Mucosa of gallbladder (tissue), 1 donor: Measurements from ENCODE around the gene MKLN1. TPM values are rescaled to one million over a fixed set of nuclear protein-coding genes. Genes with fewer than 3 reads are reported as not detected.
"Not testable (repeated sequence)": the region's sequence is repeated elsewhere in the genome, so short reads cannot be mapped to it uniquely, and the experiment has no call there.

Experiments
- DNase-seq: peaks from one replicate; pipeline ENCODE4 v3.0.0-alpha.2; 2020; ENCODE audit warnings: low spot score
- total RNA-seq: library from RNA; stranded (reverse); gene quantifications from one replicate; pipeline ENCODE4 v1.2.1, GENCODE V29; 2021
- donor health status: DM: no; HTN: no; CAD: no.

Gene MKLN1
- total RNA-seq, 1 donor from 2014 or later, result 49.6 TPM

- DNase-seq, result not testable (repeated sequence)
These were observed 135.0 kb downstream of the MKLN1 start for GRCh38 chr7:131462715-131463114.

GRCh38 chr7:131466735-131467365, 139.2 kb downstream of the MKLN1 start:
- no peak for DNase-seq

- DNase-seq, result no peak
These were observed 140.1 kb downstream of the MKLN1 start for GRCh38 chr7:131467788-131468187.

GRCh38 chr7:131471250-131472004, 143.8 kb downstream of the MKLN1 start:
- DNase-seq, result no peak

GRCh38 chr7:131476740-131477139, 149.1 kb downstream of the MKLN1 start:
- no peak for DNase-seq

- DNase-seq, result no peak
These were observed 153.0 kb downstream of the MKLN1 start for GRCh38 chr7:131480384-131481315.

- no peak for DNase-seq
These were observed 155.1 kb downstream of the MKLN1 start for GRCh38 chr7:131482800-131483199.

- DNase-seq, result no peak
These were observed 155.9 kb downstream of the MKLN1 start for GRCh38 chr7:131483586-131483985.

- DNase-seq, result no peak
These were observed 158.7 kb downstream of the MKLN1 start for GRCh38 chr7:131486346-131486745.

GRCh38 chr7:131487217-131487616, 159.5 kb downstream of the MKLN1 start:
- DNase-seq, result no peak

- no peak for DNase-seq
These were observed 160.7 kb downstream of the MKLN1 start for GRCh38 chr7:131488361-131488760.

- DNase-seq, result no peak
These were observed 161.5 kb downstream of the MKLN1 start for GRCh38 chr7:131489196-131489595.

GRCh38 chr7:131489881-131490280, 162.2 kb downstream of the MKLN1 start:
- DNase-seq, result no peak

GRCh38 chr7:131493081-131493480, 165.4 kb downstream of the MKLN1 start:
- no peak for DNase-seq

- no peak for DNase-seq
These were observed 165.9 kb downstream of the MKLN1 start for GRCh38 chr7:131493581-131493980.

GRCh38 chr7:131494182-131494581, 166.5 kb downstream of the MKLN1 start:
- no peak for DNase-seq

GRCh38 chr7:131495669-131496498, 168.2 kb downstream of the MKLN1 start:
- DNase-seq, result no peak

GRCh38 chr7:131497454-131497853, 169.8 kb downstream of the MKLN1 start:
- no peak for DNase-seq

- no peak for DNase-seq
These were observed 170.7 kb downstream of the MKLN1 start for GRCh38 chr7:131498237-131498885.

- no peak for DNase-seq
These were observed 172.1 kb downstream of the MKLN1 start for GRCh38 chr7:131499801-131500200.

- no peak for DNase-seq
These were observed 172.7 kb downstream of the MKLN1 start for GRCh38 chr7:131500357-131500756.
